ENCODE measurements around the gene CTNNBL1.

Gene CTNNBL1

GRCh38 chr20:37892001-37892400, 198.2 kb downstream of the CTNNBL1 start:
- Mint-ChIP-seq H3K4me3 (no peak overlapping the region), H3K4me1 (ENCODE audit: low read depth) (no peaks in the 10 kb centered on the region), H3K27ac (no peak overlapping the region), H3K36me3 (ENCODE audit: low read depth) (no peaks in the 10 kb centered on the region), H3K9me3 (no peaks in the 10 kb centered on the region), H3K27me3 (no peaks in the 10 kb centered on the region)
- no peak for DNase-seq

GRCh38 chr20:37893566-37894241, 199.9 kb downstream of the CTNNBL1 start:
- no peaks in the 10 kb centered on the region for H3K27me3 Mint-ChIP-seq
- no peaks in the 10 kb centered on the region for H3K36me3 Mint-ChIP-seq (ENCODE audit: low read depth)
- no peaks in the 10 kb centered on the region for H3K9me3 Mint-ChIP-seq
- no peak overlapping the region for H3K27ac Mint-ChIP-seq
- no peak for DNase-seq
- peaks cover 4% of the 10 kb centered on the region for H3K4me1 Mint-ChIP-seq (ENCODE audit: low read depth)
- no peak overlapping the region for H3K4me3 Mint-ChIP-seq

DNA sequence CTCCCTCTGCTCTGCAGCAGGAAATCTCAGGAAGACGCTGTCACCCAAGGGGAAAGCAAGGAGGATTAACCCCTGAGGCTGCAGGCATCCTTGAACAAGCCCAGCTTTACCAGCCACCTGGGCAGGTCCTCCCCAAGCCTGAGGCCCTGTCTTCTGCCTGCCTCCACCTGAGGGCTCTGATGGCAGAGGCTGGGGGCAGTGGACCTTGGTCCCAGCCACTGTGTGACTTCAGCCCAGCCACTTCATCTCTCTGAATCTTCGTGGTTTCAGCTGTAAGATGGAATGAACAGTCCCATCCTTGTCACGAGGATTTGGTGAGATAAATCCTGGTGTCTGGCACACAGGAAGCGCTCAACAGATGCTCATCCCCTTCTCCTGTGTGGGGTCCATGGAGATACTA, 200.6 kb downstream of the CTNNBL1 start:
- H3K9me3 Mint-ChIP-seq: no peaks in the 10 kb centered on the region
- H3K27me3 Mint-ChIP-seq: peaks cover 6% of the 10 kb centered on the region
- no peaks in the 10 kb centered on the region for H3K36me3 Mint-ChIP-seq (ENCODE audit: low read depth)
- no peak overlapping the region for H3K27ac Mint-ChIP-seq
- peaks cover 7% of the 10 kb centered on the region for H3K4me1 Mint-ChIP-seq (ENCODE audit: low read depth)
- no peak for DNase-seq
- no peak overlapping the region for H3K4me3 Mint-ChIP-seq

GRCh38 chr20:37895166-37895565, 201.3 kb downstream of the CTNNBL1 start:
- DNase-seq: no peak
- Mint-ChIP-seq H3K9me3 (no peaks in the 10 kb centered on the region), H3K4me3 (no peak overlapping the region), H3K4me1 (ENCODE audit: low read depth) (peaks cover 7% of the 10 kb centered on the region), H3K27me3 (peaks cover 13% of the 10 kb centered on the region), H3K36me3 (ENCODE audit: low read depth) (no peaks in the 10 kb centered on the region), H3K27ac (no peak overlapping the region)

GRCh38 chr20:37896932-37897548, 203.2 kb downstream of the CTNNBL1 start:
- Mint-ChIP-seq H3K27ac (no peak overlapping the region), H3K36me3 (ENCODE audit: low read depth) (no peaks in the 10 kb centered on the region), H3K9me3 (no peaks in the 10 kb centered on the region), H3K4me1 (ENCODE audit: low read depth) (peaks cover 7% of the 10 kb centered on the region), H3K4me3 (no peak overlapping the region), H3K27me3 (peaks cover 30% of the 10 kb centered on the region)
- DNase-seq: no peak

- no peak overlapping the region for H3K27ac Mint-ChIP-seq
- H3K27me3 Mint-ChIP-seq: peaks cover 39% of the 10 kb centered on the region
- no peaks in the 10 kb centered on the region for H3K36me3 Mint-ChIP-seq (ENCODE audit: low read depth)
- no peaks in the 10 kb centered on the region for H3K9me3 Mint-ChIP-seq
- H3K4me1 Mint-ChIP-seq (ENCODE audit: low read depth): peaks cover 11% of the 10 kb centered on the region
- no peak for DNase-seq
- H3K4me3 Mint-ChIP-seq: no peak overlapping the region
Observed at GRCh38 chr20:37898233-37899104, 204.6 kb downstream of the CTNNBL1 start.

- no peaks in the 10 kb centered on the region for H3K9me3 Mint-ChIP-seq
- peaks cover 16% of the 10 kb centered on the region for H3K4me1 Mint-ChIP-seq (ENCODE audit: low read depth)
- DNase-seq: no peak
- H3K36me3 Mint-ChIP-seq (ENCODE audit: low read depth): no peaks in the 10 kb centered on the region
- H3K4me3 Mint-ChIP-seq: no peak overlapping the region
- H3K27ac Mint-ChIP-seq: no peak overlapping the region
- peaks cover 48% of the 10 kb centered on the region for H3K27me3 Mint-ChIP-seq
Observed at GRCh38 chr20:37899105-37900045, 205.5 kb downstream of the CTNNBL1 start.

- Mint-ChIP-seq H3K27me3 (peaks cover 65% of the 10 kb centered on the region), H3K4me1 (ENCODE audit: low read depth) (peaks cover 16% of the 10 kb centered on the region), H3K36me3 (ENCODE audit: low read depth) (no peaks in the 10 kb centered on the region), H3K27ac (no peak overlapping the region), H3K9me3 (no peaks in the 10 kb centered on the region), H3K4me3 (no peak overlapping the region)
- DNase-seq: no peak
Observed at GRCh38 chr20:37901240-37901639, 207.4 kb downstream of the CTNNBL1 start.

DNA sequence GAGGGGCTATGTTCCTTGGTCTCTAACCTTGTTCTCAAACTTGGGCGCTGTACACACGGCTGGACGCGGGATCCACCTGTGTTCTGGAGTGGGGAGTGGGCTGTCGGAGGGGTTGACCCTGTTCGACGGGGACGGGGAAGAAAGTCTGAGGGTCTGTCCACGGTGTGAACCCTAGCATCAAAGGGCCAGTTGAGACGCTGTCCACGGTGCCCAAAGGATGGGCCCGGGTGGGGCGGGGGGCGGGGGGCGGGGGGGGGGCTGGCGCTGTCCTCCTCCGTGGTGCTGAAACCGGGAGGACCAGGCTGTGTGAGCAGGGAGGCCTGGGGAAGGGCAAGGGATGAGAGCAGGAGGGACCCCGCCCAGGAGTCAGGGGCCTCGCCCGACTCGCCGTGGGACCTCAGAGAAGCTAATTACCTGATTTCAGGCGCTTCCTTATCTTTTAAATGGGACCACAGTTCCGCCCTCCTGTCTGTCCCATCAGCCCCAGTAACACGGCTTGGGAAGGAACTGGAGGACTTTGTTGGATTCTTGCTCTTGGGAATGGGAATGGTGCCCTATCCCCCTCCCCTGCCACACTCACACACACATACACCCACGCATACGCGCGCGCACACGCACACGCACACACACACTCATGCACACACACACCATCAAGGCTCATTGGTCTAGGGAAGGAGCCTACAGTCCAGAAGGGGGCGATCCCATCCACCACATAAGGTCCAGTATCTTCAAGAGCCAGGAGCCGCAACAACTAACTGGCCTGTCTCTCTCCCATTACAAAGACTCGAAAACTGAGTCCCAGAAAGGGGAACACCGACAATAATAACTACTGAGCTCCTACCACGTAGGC, 208.0 kb downstream of the CTNNBL1 start:
- no peak overlapping the region for H3K27ac Mint-ChIP-seq
- DNase-seq: no peak
- H3K9me3 Mint-ChIP-seq: no peaks in the 10 kb centered on the region
- H3K4me1 Mint-ChIP-seq (ENCODE audit: low read depth): peaks cover 16% of the 10 kb centered on the region
- H3K4me3 Mint-ChIP-seq: no peak overlapping the region
- H3K36me3 Mint-ChIP-seq (ENCODE audit: low read depth): no peaks in the 10 kb centered on the region
- peaks cover 71% of the 10 kb centered on the region for H3K27me3 Mint-ChIP-seq

DNA sequence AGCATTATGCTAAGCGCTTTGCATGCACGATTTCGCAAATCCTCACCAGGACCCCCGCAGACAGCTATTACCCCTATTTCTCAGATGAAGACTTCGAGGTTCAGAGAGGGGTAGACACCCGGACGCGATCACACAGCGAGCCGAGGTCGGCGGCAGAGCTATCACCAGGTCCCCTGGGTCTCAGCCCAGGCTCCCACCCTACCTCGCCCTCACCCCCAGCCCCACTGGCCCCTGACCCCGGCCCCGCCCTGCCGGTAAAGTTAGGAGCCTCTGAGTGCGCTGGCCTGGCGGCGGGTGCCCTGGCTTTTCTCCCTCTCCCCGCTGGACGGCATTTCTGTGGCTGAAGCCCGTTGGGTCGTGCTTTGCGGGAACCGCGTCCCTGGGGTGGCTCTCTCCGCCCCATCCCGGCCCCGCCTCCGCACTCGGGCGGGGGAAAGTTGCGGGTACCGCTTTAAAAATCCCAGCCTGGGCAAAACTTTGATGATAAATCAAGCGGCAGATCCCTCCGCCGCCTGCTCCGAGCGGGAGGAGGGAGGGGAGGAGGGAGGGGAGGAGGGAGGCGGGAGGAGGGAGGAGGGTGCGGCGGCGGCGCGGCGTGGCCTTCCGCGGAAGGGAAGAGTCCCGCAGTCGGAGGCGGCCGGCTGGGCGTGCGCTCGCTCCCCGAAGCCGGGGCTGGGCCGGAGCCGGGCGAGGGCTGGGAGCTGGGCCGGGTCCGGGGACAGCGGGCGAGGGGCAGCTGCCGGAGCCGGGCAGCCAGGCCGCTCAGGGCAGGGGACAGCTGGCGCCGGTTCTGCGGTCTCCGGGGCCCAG, 208.9 kb downstream of the CTNNBL1 start, which contains the start of gene VSTM2L:
Gene VSTM2L (plus strand): TSS at position 624 of the 810 bp plus-strand sequence. CDS start 224 bp downstream, outside the sequence.
- Mint-ChIP-seq H3K9me3 (no peaks in the 10 kb centered on the region), H3K4me3 (peak within 1 kb of the TSS; percentile 46), H3K4me1 (ENCODE audit: low read depth) (peaks cover 16% of the 10 kb centered on the region), H3K36me3 (ENCODE audit: low read depth) (no peaks in the 10 kb centered on the region), H3K27me3 (peaks cover 77% of the 10 kb centered on the region), H3K27ac (peak within 1 kb of the TSS; percentile 70)
- DNase-seq: no peak

GRCh38 chr20:37903317-37904007, 209.6 kb downstream of the CTNNBL1 start:
- H3K27me3 Mint-ChIP-seq: peaks cover 85% of the 10 kb centered on the region
- peaks cover 13% of the 10 kb centered on the region for H3K4me1 Mint-ChIP-seq (ENCODE audit: low read depth)
- peak overlapping the region; percentile 46 for H3K4me3 Mint-ChIP-seq
- H3K27ac Mint-ChIP-seq: peak overlapping the region; percentile 70
- no peaks in the 10 kb centered on the region for H3K9me3 Mint-ChIP-seq
- no peak for DNase-seq
- H3K36me3 Mint-ChIP-seq (ENCODE audit: low read depth): no peaks in the 10 kb centered on the region

DNA sequence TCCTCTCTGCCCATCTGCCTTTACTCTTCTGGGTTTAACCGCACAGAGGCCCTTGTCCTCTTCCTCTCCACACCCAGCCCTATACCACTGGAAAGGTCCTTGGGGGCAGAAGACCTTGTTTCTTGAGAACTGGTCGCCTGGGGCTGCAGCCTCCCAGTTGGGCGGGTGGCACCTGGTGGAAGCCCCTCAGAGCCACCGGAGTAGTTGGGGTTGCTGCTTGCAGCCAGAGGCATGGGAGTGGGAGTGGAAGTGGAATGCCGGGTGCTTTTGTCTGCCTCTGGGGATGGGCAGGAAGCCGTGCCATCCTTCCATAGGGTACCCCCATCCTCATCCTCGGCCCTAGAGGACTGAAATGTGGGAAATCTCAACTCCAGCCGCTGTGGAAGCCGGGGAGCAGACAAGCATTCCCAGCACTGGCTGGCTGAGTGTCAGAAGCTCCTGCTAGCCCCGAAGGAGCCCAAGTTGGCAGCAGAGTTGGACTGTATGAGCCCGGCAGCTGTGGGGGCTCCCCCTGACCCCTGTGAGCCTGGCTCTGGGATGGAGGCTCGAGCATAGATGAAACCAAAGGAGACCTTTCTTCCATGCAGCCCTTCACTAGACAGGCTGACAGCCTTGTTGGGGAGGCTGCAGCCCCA, 210.3 kb downstream of the CTNNBL1 start:
- peaks cover 87% of the 10 kb centered on the region for H3K27me3 Mint-ChIP-seq
- H3K4me3 Mint-ChIP-seq: peak overlapping the region; percentile 46
- H3K36me3 Mint-ChIP-seq (ENCODE audit: low read depth): no peaks in the 10 kb centered on the region
- no peaks in the 10 kb centered on the region for H3K9me3 Mint-ChIP-seq
- peaks cover 9% of the 10 kb centered on the region for H3K4me1 Mint-ChIP-seq (ENCODE audit: low read depth)
- DNase-seq: no peak
- H3K27ac Mint-ChIP-seq: no peak overlapping the region
